Neural cell (in vitro differentiated cells): ENCODE data around the gene PLXNA4. TPM values are rescaled to one million over a fixed set of nuclear protein-coding genes. Genes with fewer than 3 reads are reported as not detected.

Experiments
- H2AFZ ChIP-seq: fragments of 200-600, 300-800 bp; sonication (generic), shearing (Covaris generic); 2 replicates; pipeline ENCODE4 v1.6.0; 2014; ENCODE audit warnings: low read depth, mild to moderate bottlenecking, antibody characterized with exemption, low read length, moderate library complexity
- H3F3A ChIP-seq: fragments of 200-600 bp; shearing (Covaris generic); 2 replicates; pipeline ENCODE4 v1.6.1; 2016; ENCODE audit warnings: mild to moderate bottlenecking, moderate library complexity, mixed read lengths, antibody characterized with exemption, low read length; ENCODE audit not compliant: insufficient read depth, poor library complexity, severe bottlenecking
- H3K27ac ChIP-seq: fragments of 200-600, 300-800 bp; sonication (generic), shearing (Covaris generic); 2 replicates; pipeline ENCODE4 v1.5.1; 2014; ENCODE audit warnings: mild to moderate bottlenecking, low read length, moderate library complexity
- H3K27me3 ChIP-seq: fragments of 300-800, 200-600 bp; sonication (generic), shearing (Covaris generic); 2 replicates; pipeline ENCODE4 v1.6.0; 2014; ENCODE audit warnings: mild to moderate bottlenecking, low read depth, low read length, moderate library complexity; ENCODE audit not compliant: insufficient read depth
- H3K36me3 ChIP-seq: fragments of 300-800, 200-600 bp; sonication (generic), shearing (Covaris generic); 2 replicates; pipeline ENCODE4 v1.5.1; 2014; ENCODE audit warnings: mild to moderate bottlenecking, antibody characterized with exemption, low read length, moderate library complexity; ENCODE audit not compliant: insufficient read depth
- H3K4me2 ChIP-seq: fragments of 300-800, 200-600 bp; sonication (generic), shearing (Covaris generic); 2 replicates; pipeline ENCODE4 v1.6.0; 2014; ENCODE audit warnings: mild to moderate bottlenecking, low read length
- H3K4me3 ChIP-seq: fragments of 300-800, 200-600 bp; sonication (generic), shearing (Covaris generic); 2 replicates; pipeline ENCODE4 v1.5.1; 2014; ENCODE audit warnings: mild to moderate bottlenecking, low read length, moderate library complexity
- H3K79me2 ChIP-seq: fragments of 200-600 bp; shearing (Covaris generic); replicated peaks from 2 replicates; pipeline ENCODE4 v1.6.0; 2014; ENCODE audit warnings: mild to moderate bottlenecking, low read length, moderate library complexity; ENCODE audit not compliant: insufficient read depth
- H3K9ac ChIP-seq: fragments of 300-800, 200-600 bp; sonication (generic), shearing (Covaris generic); 2 replicates; pipeline ENCODE4 v1.6.1; 2016; ENCODE audit warnings: mild to moderate bottlenecking, low read length, mixed read lengths
- H3K9me2 ChIP-seq: fragments of 200-600 bp; shearing (Covaris generic); 2 replicates; pipeline ENCODE4 v1.6.1; 2016; ENCODE audit warnings: mild to moderate bottlenecking, low read length, mixed read lengths; ENCODE audit not compliant: insufficient read depth
- H3K9me3 ChIP-seq: fragments of 200-600, 300-800 bp; sonication (generic), shearing (Covaris generic); 2 replicates; pipeline ENCODE4 v1.6.1; 2016; ENCODE audit warnings: mild to moderate bottlenecking, mixed run types, low read length, moderate library complexity, mixed read lengths
- H4K20me1 ChIP-seq: fragments of 200-600 bp; shearing (Covaris generic); 2 replicates; pipeline ENCODE4 v1.6.1; 2016; ENCODE audit warnings: mild to moderate bottlenecking, mixed run types; ENCODE audit not compliant: insufficient read depth
- EP300 ChIP-seq: fragments of 450-650 bp; conservative IDR thresholded peaks from 2 replicates; pipeline ENCODE4 v1.6.1; 2014; ENCODE audit warnings: antibody characterized with exemption, mild to moderate bottlenecking, moderate library complexity; ENCODE audit not compliant: poor library complexity, severe bottlenecking
- EZH2 ChIP-seq: fragments of 200-600, 300-800 bp; shearing (Covaris generic), sonication (generic); IDR thresholded peaks from 2 replicates; pipeline ENCODE4 v1.6.1; 2014; ENCODE audit warnings: antibody characterized with exemption, low read length, borderline replicate concordance, mild to moderate bottlenecking; ENCODE audit not compliant: insufficient read depth, poor library complexity, severe bottlenecking
- MXI1 ChIP-seq: fragments of 450-650 bp; conservative IDR thresholded peaks from 2 replicates; pipeline ENCODE4 v1.6.1; 2014; ENCODE audit warnings: antibody characterized with exemption, mild to moderate bottlenecking; ENCODE audit not compliant: poor library complexity, severe bottlenecking
- POLR2AphosphoS5 ChIP-seq: IDR thresholded peaks from 2 replicates; pipeline ENCODE4 v1.6.1; 2012
- RAD21 ChIP-seq: fragments of 450-650 bp; conservative IDR thresholded peaks from 2 replicates; pipeline ENCODE4 v1.6.1; 2014; ENCODE audit warnings: antibody characterized with exemption, mild to moderate bottlenecking, moderate library complexity
- SMC3 ChIP-seq: fragments of 450-650 bp; conservative IDR thresholded peaks from 2 replicates; pipeline ENCODE4 v1.6.1; 2014; ENCODE audit warnings: antibody characterized with exemption, mild to moderate bottlenecking, moderate library complexity; ENCODE audit not compliant: poor library complexity
- TAF1 ChIP-seq: IDR thresholded peaks from 2 replicates; pipeline ENCODE4 v1.6.1; 2012; ENCODE audit warnings: low read depth
- polyA plus RNA-seq: library from polyadenylated mRNA; depleted of rRNA; stranded (reverse); fragments of >200 nt; gene quantifications from 2 replicates; pipeline ENCODE4 v1.2.3, GENCODE V29; 2014
- TF ChIP-seq, protein P1 (sequence below): fragments of 450-650 bp; IDR thresholded peaks from 2 replicates; pipeline ENCODE4 v1.5.1; 2014; ENCODE audit warnings: antibody characterized with exemption, mild to moderate bottlenecking, moderate library complexity; ENCODE audit not compliant: poor library complexity, severe bottlenecking
- TF ChIP-seq, protein P2 (sequence below): IDR thresholded peaks from 2 replicates; pipeline ENCODE4 v1.6.1; 2012; ENCODE audit warnings: borderline replicate concordance

PLXNA4 gene
- polyA plus RNA-seq, 1 donor from 2014 or later, result 7.2 TPM

DNA sequence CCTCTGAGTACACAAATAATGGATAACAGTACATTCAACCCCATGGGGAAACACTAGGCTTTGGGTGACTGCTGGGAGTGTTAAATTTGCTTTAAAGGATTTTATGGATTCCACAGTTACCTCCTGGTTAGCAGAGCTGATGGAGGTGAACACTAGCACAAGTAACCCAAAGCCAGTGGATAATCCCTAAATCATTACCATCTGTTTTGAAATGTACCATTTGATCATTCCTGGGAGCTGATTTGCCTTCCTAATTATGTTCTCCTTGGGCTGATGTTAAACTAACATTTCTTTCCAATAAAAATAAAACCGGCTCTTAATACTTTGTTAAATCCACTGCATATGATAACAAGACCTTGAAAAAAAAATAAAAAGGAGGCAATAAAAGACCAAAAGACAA is 493.9 kb downstream of the PLXNA4 start:
- H3F3A ChIP-seq, result no peaks in the 10 kb centered on the region
- no peak overlapping the region for H3K27ac ChIP-seq
- no peaks in the 10 kb centered on the region for H4K20me1 ChIP-seq
- H3K36me3 ChIP-seq, result no peaks in the 10 kb centered on the region
- H3K27me3 ChIP-seq, result no peaks in the 10 kb centered on the region
- no peaks in the 10 kb centered on the region for H3K9me3 ChIP-seq
- H3K4me2 ChIP-seq, result no peak overlapping the region
- no peak overlapping the region for H3K4me3 ChIP-seq
- TF ChIP-seq MXI1 (no peak), EP300 (no peak), RAD21 (no peak), EZH2 (no peak), SMC3 (no peak), TAF1 (no peak), POLR2AphosphoS5 (no peak)
- TF ChIP-seq, protein P1, sequence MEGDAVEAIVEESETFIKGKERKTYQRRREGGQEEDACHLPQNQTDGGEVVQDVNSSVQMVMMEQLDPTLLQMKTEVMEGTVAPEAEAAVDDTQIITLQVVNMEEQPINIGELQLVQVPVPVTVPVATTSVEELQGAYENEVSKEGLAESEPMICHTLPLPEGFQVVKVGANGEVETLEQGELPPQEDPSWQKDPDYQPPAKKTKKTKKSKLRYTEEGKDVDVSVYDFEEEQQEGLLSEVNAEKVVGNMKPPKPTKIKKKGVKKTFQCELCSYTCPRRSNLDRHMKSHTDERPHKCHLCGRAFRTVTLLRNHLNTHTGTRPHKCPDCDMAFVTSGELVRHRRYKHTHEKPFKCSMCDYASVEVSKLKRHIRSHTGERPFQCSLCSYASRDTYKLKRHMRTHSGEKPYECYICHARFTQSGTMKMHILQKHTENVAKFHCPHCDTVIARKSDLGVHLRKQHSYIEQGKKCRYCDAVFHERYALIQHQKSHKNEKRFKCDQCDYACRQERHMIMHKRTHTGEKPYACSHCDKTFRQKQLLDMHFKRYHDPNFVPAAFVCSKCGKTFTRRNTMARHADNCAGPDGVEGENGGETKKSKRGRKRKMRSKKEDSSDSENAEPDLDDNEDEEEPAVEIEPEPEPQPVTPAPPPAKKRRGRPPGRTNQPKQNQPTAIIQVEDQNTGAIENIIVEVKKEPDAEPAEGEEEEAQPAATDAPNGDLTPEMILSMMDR, result no peak
- TF ChIP-seq, protein P2, sequence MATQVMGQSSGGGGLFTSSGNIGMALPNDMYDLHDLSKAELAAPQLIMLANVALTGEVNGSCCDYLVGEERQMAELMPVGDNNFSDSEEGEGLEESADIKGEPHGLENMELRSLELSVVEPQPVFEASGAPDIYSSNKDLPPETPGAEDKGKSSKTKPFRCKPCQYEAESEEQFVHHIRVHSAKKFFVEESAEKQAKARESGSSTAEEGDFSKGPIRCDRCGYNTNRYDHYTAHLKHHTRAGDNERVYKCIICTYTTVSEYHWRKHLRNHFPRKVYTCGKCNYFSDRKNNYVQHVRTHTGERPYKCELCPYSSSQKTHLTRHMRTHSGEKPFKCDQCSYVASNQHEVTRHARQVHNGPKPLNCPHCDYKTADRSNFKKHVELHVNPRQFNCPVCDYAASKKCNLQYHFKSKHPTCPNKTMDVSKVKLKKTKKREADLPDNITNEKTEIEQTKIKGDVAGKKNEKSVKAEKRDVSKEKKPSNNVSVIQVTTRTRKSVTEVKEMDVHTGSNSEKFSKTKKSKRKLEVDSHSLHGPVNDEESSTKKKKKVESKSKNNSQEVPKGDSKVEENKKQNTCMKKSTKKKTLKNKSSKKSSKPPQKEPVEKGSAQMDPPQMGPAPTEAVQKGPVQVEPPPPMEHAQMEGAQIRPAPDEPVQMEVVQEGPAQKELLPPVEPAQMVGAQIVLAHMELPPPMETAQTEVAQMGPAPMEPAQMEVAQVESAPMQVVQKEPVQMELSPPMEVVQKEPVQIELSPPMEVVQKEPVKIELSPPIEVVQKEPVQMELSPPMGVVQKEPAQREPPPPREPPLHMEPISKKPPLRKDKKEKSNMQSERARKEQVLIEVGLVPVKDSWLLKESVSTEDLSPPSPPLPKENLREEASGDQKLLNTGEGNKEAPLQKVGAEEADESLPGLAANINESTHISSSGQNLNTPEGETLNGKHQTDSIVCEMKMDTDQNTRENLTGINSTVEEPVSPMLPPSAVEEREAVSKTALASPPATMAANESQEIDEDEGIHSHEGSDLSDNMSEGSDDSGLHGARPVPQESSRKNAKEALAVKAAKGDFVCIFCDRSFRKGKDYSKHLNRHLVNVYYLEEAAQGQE, result no peak
- no peaks in the 10 kb centered on the region for H3K79me2 ChIP-seq
- no peak overlapping the region for H3K9ac ChIP-seq
- H2AFZ ChIP-seq, result no peak overlapping the region
- H3K9me2 ChIP-seq, result no peaks in the 10 kb centered on the region

DNA sequence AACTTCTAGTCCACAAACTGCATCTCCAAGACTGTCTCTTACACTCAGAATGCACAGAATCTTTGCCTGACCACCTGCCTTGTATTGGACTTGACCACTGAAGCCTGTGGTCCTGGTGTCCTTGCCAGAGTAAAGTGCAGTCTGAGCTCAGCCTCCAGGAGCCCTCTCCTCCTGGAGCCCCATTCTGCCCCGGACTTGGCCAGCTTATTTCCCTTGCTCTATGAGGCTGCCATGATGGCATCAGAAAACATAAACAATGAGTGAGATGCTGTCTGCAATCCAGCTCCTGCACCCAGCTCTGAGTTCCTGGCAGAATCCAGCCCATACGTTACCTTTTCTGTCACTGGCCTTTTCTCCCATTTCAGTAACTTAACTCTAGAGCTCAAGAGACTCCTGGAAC is 494.6 kb downstream of the PLXNA4 start:
- no peaks in the 10 kb centered on the region for H3F3A ChIP-seq
- H3K9ac ChIP-seq, result no peak overlapping the region
- no peak for TF ChIP-seq TAF1
- no peak for TF ChIP-seq SMC3
- TF ChIP-seq POLR2AphosphoS5, result no peak
- TF ChIP-seq, protein P1, result no peak
- no peak for TF ChIP-seq EP300
- H2AFZ ChIP-seq, result no peak overlapping the region
- no peak overlapping the region for H3K27ac ChIP-seq
- H3K79me2 ChIP-seq, result no peaks in the 10 kb centered on the region
- H3K9me3 ChIP-seq, result no peaks in the 10 kb centered on the region
- no peaks in the 10 kb centered on the region for H4K20me1 ChIP-seq
- H3K36me3 ChIP-seq, result no peaks in the 10 kb centered on the region
- H3K4me3 ChIP-seq, result no peak overlapping the region
- H3K27me3 ChIP-seq, result no peaks in the 10 kb centered on the region
- H3K4me2 ChIP-seq, result no peak overlapping the region
- H3K9me2 ChIP-seq, result no peaks in the 10 kb centered on the region
